GM19043 (cell line): ENCODE results near the gene APBA1.
"Not testable (repeated sequence)": the region's sequence is repeated elsewhere in the genome, so short reads cannot be mapped to it uniquely, and the experiment has no call there.

Experiments
- ATAC-seq: cut with Tn5 transposase; IDR thresholded peaks from one replicate; pipeline ENCODE4 v1.9.1; 2021; ENCODE audit warnings: low read depth; ENCODE audit not compliant: unreplicated experiment

APBA1 gene

GRCh38 chr9:69421908-69422801, 250.0 kb downstream of the APBA1 start:
- peak; percentile 71 for ATAC-seq

DNA sequence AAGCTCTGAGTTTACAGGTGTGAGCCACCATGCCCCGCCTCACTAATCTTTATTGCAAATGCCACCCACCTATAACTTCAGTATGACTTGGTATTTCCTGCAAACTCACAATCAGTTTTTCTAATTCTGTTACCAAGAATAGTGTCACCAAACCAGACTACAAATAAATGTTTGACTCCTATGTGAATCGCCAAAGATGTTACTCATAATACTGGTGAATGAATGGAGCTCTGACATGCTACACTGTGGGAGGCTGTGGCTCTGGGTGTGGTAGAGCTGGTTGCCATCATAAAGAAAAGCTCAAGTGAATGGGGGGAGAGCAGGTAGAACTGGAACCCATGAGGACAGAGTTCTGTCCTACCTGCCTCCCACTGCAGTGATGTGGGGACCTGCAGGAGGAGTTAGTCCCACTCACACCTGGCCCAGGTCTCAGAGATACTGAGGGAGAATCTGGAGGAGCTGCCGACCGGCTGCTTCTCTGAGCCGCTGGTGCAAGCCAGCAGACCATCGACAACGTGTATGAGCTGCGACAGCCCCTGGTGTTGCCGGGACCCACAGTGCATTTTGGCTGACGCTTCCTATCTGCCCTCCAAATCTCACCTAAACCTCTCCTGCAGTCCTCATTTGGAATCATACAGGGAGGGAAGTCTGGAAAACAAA, 251.4 kb downstream of the APBA1 start:
- no peak for ATAC-seq

- no peak for ATAC-seq
These were observed 259.4 kb downstream of the APBA1 start for GRCh38 chr9:69412741-69413150.

GRCh38 chr9:69411931-69412740, 260.0 kb downstream of the APBA1 start:
- ATAC-seq = no peak

GRCh38 chr9:69411246-69411645, 260.9 kb downstream of the APBA1 start:
- ATAC-seq = no peak

DNA sequence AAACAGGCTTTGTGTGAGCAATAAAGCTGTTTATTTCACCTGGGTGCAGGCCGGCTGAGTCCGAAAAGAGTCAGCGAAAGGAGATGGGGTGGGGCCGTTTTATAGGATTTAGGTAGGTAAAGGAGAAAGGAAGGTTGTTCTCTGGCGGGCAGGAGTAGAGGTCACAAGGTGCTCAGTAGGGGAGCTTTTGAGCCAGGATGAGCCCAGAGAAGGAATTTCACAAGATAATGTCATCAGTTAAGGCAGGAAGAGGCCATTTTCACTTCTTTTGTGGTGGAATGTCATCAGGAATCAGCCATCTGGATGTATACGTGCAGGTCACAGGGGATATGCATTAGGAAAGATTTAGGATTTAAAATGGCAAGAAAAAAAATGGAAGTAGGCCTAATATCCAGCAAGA, 262.2 kb downstream of the APBA1 start:
- not testable (repeated sequence) for ATAC-seq

DNA sequence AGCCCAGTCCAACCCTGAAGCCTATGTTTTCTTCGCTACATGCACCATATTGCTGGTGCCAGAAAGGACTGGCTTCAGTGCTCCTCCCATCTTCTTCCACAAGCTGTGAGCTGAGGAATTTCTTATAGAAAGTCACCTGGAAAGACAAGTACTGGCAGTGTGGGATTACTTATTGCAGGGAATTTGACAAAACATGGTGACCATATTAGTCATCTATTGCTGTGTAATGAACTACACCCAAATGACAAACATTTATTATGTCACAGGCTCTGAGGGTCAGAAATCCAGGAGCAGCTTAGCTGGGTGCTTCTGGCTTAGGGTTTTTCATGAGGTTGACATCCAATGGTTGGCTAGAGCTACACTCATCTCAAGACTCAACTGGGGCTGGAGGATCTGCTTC, 271.7 kb downstream of the APBA1 start:
- no peak for ATAC-seq

DNA sequence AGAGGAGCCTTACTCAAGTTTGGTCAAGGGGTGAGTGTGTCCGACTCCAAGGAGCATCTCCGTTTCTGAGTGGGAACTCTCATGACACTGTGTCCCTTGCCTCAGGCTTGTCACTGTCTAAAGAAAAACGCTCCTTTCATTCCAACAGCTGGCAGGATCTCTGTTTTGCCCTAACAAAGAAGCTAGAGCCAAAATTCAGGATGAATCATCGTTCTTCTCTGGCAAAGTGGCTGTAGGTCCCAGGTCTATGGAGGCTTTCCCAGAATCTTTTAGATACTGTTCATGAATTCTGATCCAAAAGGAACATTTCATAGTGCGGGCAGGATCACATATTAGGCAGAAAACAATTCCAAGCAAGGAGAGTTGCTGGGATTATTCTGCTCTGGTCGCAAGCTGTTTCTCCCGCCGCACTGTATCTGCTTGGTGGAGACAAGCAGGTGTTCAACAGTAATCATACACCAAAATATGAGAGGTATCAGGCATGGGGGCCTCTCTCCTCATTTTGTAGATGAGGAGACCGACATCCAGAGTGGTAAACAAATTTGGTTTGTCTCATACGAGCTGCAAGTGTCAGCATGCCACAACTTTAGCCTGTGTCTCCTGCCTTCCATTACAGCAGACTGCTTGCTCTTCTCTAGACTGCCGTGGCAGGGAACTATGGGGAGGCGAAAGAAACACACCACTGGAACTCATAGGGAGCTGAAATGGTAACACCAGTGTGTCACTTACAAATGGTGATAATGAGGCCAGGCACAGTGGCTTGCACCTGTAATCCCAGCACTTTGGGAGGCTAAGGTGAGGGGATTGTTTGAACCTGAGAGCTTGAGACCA, 274.6 kb downstream of the APBA1 start:
- no peak for ATAC-seq

DNA sequence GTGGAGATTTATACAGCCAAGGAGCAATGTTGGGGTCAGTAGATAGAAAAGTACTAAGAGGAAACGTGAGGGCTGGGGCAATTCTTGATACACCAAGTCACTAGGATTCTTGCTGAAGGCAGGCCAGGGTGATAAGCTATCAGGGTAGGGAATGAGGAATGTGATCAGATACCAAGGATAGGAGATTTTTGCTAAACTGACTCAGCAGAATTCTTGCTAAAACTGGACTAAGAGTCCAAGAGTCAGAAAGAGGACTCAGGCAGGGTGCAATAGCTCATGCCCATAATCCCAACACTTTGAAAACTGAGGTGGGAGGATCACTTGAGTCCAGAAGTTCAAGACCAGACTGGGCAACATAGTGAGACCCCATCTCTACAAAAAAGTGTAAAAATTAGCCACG, 275.4 kb downstream of the APBA1 start:
- no peak for ATAC-seq

- ATAC-seq = no peak
These were observed 276.5 kb downstream of the APBA1 start for GRCh38 chr9:69395718-69396117.

GRCh38 chr9:69393425-69393824, 278.7 kb downstream of the APBA1 start:
- no peak for ATAC-seq

- ATAC-seq = no peak
These were observed 279.3 kb downstream of the APBA1 start for GRCh38 chr9:69392826-69393225.

DNA sequence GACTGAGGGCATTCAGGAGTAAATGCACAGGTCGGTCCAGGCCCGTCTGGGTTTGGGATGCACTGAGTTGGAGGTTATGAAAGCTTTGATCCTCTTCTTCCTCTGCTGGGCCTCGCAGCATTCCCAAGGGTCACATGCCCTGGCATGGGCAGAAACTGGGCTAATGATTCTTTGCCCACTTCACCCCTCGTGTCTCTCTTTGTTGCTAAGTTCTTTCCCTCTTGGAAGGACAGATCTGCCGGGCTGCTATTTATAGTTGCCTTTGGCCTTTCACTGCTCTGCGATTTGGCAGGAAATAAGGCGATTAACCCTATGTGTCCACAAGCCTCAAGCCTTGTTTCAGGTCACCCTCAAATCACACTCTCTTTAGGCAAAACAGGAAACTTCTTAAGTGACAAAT, 280.2 kb downstream of the APBA1 start:
- no peak for ATAC-seq

DNA sequence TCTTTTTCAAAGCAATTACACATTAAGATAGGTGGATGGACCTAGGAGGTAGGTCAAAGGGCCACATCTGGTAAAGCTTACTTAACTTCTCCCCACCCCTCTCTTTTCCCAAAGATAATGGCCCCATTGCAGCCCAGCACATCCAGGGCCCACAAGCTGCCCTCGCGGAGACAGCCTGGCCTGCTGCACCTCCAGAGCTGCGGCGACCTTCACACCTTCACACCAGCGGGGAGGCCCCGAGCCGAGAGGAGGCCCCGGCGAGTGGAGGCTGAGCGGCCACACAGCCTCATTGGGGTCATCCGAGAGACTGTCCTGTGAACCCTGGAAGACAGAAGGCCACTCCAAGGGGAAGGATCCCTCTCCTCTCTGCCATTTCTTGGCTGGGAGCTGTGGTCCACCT, 280.7 kb downstream of the APBA1 start:
- ATAC-seq = no peak

- no peak for ATAC-seq
These were observed 282.7 kb downstream of the APBA1 start for GRCh38 chr9:69389437-69389995.

GRCh38 chr9:69388596-69388995, 283.6 kb downstream of the APBA1 start:
- ATAC-seq = no peak

- no peak for ATAC-seq
These were observed 285.5 kb downstream of the APBA1 start for GRCh38 chr9:69386651-69387050.

- no peak for ATAC-seq
These were observed 286.6 kb downstream of the APBA1 start for GRCh38 chr9:69385581-69386033.

GRCh38 chr9:69382135-69382534, 290.0 kb downstream of the APBA1 start:
- no peak for ATAC-seq

- ATAC-seq = no peak
These were observed 291.4 kb downstream of the APBA1 start for GRCh38 chr9:69380811-69381210.
